GM18951 (cell line): Measurements from ENCODE around the gene VMP1.
"Not testable (repeated sequence)": the region's sequence is repeated elsewhere in the genome, so short reads cannot be mapped to it uniquely, and the experiment has no call there.

Experiments
- POLR2A ChIP-seq: IDR thresholded peaks from 4 replicates; pipeline ENCODE4 v1.6.1; 2011; ENCODE audit warnings: mild to moderate bottlenecking; ENCODE audit not compliant: insufficient read length, insufficient read depth; ENCODE audit errors: extremely low read depth
- in situ Hi-C: fragments of 300-500 bp; cut with MboI; formaldehyde crosslinking; loops from one replicate; pipeline ENCODE4 v1.12.0; 2022; ENCODE audit warnings: low sequenced_read_pairs, mixed read lengths, inconsistent platforms; ENCODE audit not compliant: unreplicated experiment

The VMP1 gene

DNA sequence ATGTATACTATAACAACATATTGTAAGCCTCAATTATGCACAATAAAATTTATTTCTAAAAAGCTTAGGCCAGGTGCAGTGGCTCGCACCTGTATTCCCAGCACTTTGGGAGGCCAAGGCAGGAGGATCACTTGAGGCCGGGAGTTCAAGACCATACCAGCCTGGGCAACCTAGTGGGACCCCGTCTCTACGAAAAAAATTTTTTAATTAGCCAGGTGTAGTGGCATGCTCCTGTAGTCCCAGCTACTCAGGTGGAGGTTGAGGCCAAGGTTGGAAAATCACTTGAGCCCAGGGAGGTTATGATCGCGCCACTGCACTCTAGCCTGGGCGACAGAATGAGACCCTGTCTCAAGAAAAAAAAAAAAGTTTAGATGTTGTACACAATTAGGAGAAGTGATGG is 45.5 kb downstream of the VMP1 start:
- in situ Hi-C loops = no loop called here
- TF ChIP-seq POLR2A = no peak

DNA sequence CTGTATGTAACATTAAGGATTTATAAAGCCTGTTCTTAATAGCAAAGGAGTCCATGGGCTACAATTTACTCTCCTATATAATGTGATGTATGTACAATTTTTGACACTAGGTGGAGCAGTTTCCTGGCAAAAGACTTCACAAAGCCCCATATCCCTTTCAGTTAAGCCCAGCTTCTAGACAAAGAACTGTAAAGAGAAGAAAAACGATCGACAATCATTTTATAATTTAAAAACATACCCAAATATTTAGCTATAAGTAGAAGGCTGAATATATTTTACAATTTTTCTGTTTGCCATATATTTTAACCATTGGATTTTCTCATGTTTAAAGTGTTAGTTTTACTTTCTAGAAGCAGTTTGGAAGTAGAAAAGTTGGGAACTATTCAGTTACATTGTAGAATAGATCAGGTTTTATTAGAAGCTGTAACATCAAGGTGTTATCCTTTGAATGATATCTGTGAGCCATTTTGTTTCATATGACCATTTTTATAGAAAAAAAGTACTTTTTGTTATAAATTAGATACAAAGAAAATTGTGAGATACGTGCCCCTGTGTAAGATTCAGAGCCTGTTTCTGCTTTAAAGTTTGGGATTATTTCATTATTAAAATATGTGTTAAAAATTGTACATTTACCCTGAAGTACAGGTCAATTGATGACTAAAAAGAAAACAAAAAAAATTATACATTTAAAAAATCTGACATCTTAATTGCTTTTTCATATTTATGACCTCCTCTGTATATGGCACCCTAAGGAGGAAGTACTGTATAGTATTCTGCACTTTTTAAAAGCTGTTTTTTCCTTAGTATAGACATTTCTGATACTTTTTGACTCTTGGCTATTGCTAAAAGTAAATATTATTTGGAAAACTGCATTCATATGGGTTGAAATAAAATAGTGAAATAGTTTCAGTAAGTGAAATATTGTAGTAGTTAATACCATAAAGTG is 46.3 kb downstream of the VMP1 start:
- TF ChIP-seq POLR2A = no peak

DNA sequence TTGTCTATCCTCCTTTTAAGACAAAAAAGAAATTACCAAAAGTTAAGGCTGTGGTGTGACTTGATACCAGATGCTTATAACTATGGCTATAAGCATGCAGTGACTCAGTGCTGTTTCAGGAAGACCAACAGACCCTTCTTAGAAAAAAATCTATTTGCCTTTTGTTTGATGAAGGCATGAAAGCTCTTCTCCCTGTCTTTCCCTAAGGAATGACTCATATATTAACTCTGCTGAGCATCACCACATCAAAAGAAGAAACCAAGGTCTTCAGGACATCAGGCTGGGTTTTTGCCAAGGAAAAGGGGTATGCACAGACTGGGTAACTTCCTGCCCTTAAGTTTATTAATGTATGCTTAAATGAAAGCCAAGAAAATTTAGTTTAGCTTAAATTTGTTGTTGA is 47.1 kb downstream of the VMP1 start:
- in situ Hi-C loops = no loop called here

More for the DNA sequence above, 46.3 kb downstream of the VMP1 start:
- in situ Hi-C loops = no loop called here

DNA sequence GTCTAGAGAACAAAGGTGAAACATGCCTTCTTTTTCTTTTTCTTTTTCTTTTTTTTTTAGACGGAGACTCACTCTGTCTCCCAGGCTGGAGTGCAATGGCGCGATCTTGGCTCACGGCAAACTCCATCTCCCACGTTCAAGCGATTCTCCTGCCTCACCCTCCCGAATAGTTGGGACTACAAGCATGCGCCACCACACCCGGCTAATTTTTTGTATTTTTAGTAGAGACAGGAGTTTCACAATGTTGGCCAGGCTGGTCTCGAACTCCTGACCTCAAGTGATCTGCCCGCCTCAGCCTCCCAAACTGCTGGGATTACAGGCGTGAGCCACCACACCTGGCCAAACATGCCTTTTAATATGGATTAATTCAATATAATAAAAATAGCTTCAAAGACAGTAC is 47.6 kb downstream of the VMP1 start:
- in situ Hi-C loops = not testable (repeated sequence)

More for the DNA sequence above, 47.1 kb downstream of the VMP1 start:
- TF ChIP-seq POLR2A = no peak

DNA sequence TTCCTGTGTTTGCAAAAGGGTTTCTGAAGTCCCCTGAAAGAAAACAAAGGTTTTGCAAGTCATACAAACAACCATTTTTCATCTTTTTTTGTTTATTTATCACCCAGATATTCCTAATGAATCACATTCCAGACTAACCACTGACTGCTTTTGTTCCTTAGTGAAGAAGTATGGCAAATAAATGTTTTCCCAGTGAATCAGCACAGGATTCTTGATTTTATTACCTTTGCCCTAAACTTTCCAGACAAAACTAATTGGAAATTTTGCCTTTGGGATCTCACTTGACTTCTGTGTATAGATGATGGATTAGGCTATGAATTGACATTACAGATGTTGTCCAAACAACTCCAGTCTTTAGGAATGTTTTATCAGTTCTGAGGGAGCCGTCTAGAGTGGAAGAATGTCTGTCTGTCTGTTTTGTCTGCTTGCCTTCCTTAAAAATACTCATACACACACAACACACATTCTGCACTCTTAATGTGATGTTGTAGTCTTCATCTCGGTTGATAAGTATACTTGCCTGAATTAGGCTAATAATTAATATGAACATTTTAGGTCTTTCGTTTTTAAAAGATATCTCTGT is 48.9 kb downstream of the VMP1 start:
- no peak for TF ChIP-seq POLR2A
- in situ Hi-C loops = no loop called here

DNA sequence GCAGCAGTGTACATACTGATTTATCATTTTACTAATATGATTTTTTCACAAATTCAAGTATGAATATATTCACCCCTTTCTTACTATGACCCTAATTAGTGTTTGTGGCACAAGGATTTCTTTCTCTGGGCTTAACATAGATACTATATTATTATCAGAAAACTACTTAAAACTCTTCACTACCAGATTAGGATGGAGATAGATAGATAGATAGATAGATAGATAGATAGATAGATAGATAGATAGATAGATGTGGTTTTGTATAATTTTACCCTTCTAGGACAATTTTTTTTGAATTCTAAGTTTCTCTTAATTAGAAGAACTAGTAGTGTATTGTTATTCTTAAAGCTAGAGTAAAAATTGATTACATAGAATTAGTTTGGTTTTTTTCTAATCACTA is 49.6 kb downstream of the VMP1 start:
- in situ Hi-C loops = no loop called here
- TF ChIP-seq POLR2A = no peak

DNA sequence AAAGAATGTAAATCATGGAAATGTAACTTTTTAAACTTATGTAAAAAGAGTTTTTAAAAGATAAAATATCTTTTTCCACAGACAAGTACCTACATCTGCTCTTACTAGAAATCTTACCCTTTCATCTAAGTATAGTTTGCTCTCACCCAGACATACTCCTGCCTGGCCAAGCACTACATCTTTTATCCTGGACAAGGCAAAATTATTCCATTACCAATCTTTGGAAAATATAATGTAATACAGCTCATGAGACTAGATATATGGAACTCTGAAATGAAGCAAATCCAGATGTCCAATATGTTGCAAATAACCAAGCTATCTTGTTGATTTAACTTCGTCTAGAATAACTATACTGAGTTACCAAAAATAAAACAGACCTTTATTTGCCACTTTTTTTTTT is 50.0 kb downstream of the VMP1 start:
- TF ChIP-seq POLR2A = no peak
- in situ Hi-C loops = no loop called here

DNA sequence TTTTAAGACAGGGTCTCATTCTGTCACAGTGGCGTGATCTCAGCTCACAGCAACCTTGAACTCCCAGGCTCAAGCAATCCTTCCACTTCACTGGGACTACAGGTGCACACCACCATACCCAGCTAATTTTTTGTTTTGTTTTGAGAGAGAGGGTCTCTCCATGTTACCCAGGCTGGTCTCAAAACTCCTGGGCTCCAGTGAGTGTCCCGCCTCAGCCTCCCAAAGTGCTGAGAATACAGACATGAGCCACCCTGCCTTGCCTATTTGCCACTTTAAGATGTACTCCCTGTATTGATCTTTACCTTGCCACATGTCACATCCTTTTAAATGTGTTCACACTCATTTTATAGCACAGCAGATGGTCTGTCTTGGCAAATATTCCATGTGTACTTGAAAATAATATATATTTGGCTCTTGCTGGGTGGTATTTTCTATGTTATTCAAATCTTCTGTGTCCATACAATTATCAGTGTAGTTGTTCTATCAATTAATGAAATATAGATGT is 50.5 kb downstream of the VMP1 start:
- in situ Hi-C loops = no loop called here
- TF ChIP-seq POLR2A = no peak

DNA sequence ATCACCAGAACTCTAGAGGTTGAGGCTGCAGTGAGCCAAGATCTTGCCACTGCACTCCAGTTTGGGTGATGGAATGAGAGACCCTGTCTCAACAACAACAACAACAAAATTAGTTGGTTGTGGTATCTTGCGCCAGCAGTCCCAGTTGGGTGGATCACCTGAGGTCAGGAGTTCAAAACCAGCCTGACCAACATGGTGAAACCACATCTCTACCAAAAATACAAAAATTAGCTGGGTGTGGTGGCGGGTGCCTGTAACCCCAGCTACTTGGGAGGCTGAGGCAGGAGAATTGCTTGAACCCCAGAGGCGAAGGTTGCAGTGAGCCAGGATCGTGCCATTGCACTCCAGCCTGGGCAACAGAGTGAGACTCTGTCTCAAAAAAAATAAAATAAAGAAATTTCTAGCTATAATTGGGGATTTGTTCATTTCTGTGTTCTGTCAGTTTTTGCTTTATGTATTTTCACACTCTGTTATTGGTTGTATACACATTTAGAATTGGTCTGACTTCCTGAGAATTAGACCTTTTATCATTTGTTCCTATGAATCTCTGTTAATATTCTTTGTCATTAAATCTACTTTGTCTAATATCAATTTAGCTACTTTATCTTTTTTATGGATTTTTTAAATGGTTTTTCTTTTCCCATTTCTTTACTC is 51.7 kb downstream of the VMP1 start:
- in situ Hi-C loops = not testable (repeated sequence)

DNA sequence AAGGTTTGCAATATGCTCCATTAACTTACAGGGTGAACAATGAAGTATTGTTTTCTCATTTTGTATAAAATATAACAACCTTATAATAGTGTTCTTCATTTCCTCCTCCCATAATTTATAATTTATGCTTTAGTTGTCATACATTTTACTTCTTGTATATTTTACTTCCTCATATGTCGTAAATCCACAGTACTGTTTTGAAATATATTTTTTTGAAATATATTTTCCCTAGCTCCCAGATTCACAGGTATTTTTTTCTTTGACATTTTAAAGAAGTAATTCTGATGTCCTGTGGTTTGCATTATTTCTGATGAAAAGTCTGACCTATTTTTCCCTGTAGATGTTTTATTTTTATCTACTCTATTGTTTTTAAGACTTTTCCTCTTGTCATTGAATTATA is 52.7 kb downstream of the VMP1 start:
- TF ChIP-seq POLR2A = no peak

DNA sequence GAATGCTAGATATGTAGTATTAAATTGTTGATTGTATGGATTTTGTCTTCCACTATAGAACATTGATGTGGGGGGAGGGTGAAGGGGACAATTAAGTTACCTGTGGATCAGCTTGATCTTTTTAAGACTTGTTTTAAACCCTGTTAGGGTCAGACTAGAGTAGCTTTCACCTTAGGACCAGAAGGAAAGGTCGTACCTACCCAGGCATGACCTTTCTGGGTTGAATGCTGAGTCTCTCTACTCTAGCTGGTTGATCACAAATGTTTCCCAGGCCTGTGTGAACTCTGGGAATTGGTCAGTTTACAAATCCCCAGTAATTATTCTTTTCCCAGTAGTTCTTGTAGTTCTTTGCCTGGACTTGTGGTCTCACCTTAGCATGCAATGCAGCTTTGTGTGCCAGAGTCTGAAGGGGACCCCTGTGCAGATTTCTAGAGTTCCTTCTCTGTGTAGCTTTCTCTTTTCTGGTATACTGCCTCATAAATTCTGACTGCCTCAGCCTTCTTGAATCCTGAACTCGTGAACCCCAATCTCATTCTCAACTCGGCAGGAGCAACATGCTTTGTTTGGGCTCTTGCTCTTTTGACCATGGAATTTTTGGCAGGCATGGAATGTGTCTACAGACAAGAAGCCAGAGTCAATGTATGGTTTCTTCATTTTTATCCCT is 54.1 kb downstream of the VMP1 start:
- in situ Hi-C loops = no loop called here
- TF ChIP-seq POLR2A = no peak

More for the DNA sequence above, 52.7 kb downstream of the VMP1 start:
- in situ Hi-C loops = no loop called here

DNA sequence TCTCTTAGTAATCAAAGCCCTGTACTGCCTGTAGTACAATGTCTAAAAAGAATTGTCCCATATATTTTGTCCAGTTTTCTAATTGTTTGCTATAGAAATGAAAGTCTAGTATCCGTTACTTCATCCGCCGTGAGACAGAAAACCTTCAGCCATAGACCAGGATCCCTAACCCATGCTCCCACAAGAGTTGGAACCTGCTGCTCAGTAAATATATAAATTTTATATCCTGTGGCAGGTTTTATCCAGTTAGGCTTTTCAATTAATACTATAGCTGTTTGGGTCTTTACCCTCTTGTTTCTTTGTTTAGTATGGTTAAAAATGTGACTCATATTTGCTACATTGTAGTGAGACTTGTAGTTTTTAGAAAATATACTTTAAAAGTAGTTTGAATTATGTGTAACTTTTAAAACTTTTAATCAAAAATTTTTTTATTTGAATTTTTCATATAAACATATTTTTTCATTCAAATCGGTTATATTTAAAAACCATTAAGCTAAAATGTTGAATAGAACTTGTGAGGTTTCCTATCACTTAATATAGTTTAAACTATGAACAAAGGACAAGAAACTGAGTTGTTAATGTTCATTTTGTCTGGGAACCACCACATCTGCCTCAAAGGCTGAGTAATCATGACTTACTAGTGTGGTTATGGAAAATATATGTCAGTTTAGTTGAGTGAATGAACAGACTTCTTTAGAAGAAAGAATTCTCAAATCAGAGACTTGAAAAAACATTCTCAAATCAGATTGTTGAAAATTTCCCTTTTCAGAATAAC is 54.8 kb downstream of the VMP1 start:
- TF ChIP-seq POLR2A = no peak
- in situ Hi-C loops = no loop called here
